ENCODE results near the gene SH3BP5L.
"Not testable (repeated sequence)": the region's sequence is repeated elsewhere in the genome, so short reads cannot be mapped to it uniquely, and the experiment has no call there.

SH3BP5L gene

DNA sequence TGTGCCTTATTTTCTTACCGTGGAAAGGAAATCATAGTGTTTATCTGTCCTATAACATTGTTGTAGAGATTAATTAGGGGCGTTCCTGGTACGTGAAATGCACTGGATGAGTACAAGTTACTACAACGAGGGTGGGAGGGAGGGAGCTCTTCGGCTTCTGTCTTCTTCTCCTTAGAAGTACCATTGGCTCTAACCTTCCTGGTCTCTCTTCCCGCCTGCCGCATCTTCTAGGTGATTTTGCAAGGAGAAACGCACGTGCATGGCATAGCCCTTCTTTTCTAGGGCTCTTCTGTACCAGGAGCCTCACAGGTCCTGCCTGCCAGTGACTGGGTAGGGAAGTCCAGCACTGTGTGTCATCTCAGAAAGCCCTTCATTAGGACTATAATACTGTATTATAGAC is 16.8 kb downstream of the SH3BP5L start:
- DNase-seq: no peak

- peak; percentile 49 for DNase-seq
Observed at GRCh38 chr1:248807067-248807737, 18.5 kb downstream of the SH3BP5L start.

- no peak for DNase-seq
Observed at GRCh38 chr1:248805876-248806275, 19.8 kb downstream of the SH3BP5L start.

GRCh38 chr1:248804771-248805681 is 20.7 kb downstream of the SH3BP5L start:
- peak; percentile 15 for DNase-seq

DNA sequence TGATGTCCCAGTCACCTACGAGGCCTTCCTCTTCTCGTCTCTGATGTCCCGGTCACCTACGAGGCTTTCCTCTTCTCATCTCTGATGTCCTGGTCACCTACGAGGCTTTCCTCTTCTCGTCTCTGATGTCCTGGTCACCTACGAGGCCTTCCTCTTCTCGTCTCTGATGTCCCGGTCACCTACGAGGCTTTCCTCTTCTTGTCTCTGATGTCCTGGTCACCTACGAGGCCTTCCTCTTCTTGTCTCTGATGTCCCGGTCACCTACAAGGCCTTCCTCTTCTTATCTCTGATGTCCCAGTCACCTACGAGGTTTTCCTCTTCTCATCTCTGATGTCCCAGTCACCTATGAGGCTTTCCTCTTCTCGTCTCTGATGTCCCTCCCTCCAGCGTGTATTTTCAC is 22.2 kb downstream of the SH3BP5L start:
- not testable (repeated sequence) for DNase-seq

- DNase-seq: no peak
Observed at GRCh38 chr1:248802454-248802853, 23.3 kb downstream of the SH3BP5L start.

DNA sequence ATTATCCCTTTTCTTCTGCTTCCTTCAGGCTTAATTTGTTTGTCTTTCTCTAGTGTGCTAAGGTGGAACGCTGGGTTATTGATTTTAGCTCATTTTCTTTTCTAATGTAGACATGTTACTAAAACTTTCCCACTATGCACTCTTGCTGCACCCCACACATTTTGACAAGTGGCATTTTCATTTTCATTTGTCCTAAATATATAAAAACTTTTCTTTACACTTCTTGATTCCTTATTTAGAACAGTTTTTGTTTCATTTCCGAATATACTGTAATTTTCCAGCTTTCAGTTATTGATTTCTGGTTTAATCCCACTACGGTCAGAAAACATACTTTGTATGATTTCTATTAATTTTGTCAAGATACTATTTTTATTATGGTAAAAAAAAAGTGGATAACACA is 25.3 kb downstream of the SH3BP5L start:
- DNase-seq: no peak

DNA sequence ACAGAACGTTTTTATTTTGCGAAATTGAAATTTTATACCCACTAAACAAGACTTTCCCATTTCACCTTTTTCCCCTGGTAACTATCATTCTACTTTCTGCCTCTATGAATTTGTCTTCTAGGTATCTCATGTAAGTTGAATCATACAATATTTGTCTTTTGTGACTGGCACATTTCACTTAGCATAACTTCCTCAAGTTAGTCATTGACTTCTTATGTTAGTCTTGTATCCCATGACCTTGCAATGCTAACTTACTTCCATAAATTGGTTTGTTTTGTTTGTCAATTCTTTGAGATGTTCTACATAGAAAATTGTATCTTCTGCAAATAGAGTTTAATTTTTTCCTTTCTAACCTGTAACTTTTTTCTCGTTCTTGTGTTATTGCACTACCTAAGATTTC is 26.9 kb downstream of the SH3BP5L start:
- no peak for DNase-seq

GRCh38 chr1:248794663-248795062 is 31.1 kb downstream of the SH3BP5L start:
- not testable (repeated sequence) for DNase-seq

GRCh38 chr1:248793592-248793991 is 32.1 kb downstream of the SH3BP5L start:
- DNase-seq: no peak

DNA sequence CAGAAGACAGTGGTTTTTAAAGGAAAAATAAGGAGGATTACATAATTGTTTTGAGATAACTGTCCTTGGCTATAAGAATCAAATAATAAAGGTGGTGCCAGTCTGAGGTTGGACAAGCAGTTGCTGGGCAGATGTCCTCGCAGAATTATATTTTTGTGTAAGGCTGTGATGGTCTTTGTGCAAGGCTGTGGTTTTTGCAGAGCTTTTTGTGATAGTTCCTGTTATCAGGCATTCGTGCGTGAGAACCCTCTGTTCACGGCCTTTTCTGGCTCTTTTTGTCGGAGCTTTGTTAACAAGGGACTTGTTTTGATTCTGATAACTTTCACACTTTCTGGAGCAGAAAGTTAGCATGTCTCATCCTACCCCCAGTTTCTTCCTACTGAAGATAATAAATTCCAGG is 33.4 kb downstream of the SH3BP5L start:
- no peak for DNase-seq

DNA sequence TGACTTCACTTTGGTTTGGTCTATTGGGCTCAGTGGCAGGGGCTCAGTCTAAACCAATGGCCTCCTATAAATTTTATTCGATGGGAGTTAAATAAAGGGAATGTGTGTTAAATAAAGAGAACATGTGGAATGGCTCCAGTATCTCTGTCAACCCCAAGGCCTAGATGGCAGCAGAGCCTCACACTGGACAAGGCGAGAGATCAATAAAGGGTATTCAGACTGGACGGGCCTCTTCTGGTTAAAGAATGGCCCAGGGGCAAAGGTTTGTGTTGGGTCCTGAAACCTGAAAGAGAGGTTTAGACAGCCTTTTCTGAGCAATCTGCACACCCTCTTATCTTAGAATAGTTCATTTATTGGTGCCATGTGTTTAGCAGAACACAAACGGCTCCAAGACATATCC is 34.7 kb downstream of the SH3BP5L start:
- DNase-seq: no peak

- DNase-seq: no peak
Observed at GRCh38 chr1:248790456-248790855, 35.3 kb downstream of the SH3BP5L start.

- DNase-seq: not testable (repeated sequence)
Observed at GRCh38 chr1:248789337-248789736, 36.4 kb downstream of the SH3BP5L start.

- no peak for DNase-seq
Observed at GRCh38 chr1:248788327-248788726, 37.4 kb downstream of the SH3BP5L start.

GRCh38 chr1:248787430-248787829 is 38.3 kb downstream of the SH3BP5L start:
- no peak for DNase-seq

DNA sequence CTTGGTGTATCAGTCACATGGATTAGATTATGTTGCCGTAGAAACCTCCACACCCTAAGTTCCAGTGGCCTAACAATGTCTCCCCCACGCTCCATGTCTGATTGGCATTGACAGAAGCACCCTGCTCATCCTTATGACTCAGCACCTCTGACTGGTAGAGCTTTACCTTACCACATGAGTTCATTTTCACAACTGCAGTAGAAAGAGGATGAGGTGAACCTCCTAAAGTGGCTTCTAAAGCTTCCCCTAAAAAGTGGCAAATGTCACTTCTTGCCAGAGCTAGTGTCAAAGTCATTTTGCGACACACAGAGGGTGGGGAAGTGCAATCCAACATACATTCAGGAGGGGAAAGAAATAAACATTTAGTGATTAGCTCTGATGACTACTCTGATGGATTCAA is 39.6 kb downstream of the SH3BP5L start:
- no peak for DNase-seq

- no peak for DNase-seq
Observed at GRCh38 chr1:248783367-248783766, 42.3 kb downstream of the SH3BP5L start.

- DNase-seq: no peak
Observed at GRCh38 chr1:248782416-248783141, 43.1 kb downstream of the SH3BP5L start.

- no peak for DNase-seq
Observed at GRCh38 chr1:248779350-248779749, 46.4 kb downstream of the SH3BP5L start.

DNA sequence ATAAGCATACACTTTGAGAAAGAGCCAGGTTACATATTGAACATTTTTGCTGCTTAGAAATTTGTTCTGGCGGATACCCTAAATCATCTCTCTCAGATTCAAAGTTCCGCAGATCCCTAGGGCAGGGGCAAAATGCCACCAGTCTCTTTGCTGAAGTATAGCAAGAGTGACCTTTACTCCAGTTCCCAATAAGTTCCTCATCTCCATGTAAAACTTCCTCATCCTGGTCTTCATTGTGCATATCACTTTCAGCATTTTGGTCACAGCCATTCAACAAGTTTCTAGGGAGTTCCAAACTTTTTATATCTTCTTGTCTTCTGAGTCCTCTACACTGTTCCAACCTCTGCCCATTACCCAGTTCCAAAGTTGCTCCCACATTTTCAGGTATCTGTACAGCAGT is 46.8 kb downstream of the SH3BP5L start:
- DNase-seq: no peak

- DNase-seq: no peak
Observed at GRCh38 chr1:248776991-248777390, 48.7 kb downstream of the SH3BP5L start.

DNA sequence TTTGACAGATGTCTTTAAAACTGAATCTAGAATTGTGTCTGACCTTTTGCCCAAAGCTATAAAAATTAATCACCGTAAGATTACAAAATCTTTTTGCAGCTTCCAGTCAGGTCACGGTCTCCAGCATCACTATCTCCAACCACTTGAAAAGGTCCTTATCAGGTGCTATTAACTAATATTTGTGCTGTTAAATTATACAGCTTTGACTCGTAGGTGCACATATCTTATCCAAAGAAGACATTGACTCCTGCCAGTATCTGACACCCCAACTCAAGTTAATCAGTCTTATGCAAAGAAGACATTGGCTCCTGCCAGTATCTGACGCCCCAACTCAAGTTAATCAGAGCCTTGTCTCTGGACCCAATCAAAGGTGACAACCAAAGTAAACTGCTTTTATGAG is 50.3 kb downstream of the SH3BP5L start:
- no peak for DNase-seq

All from CD4-positive, alpha-beta T cell treated with Interleukin-17A for 1 hour (primary cell).